AG10803 (cell line): ENCODE results near the gene SEC61A1.

Source experiments
- DNase-seq: peaks from one replicate; pipeline ENCODE4 v3.0.0; 2010; ENCODE audit warnings: low read depth
- H3K4me3 ChIP-seq: 2 replicates; pipeline ENCODE4 v1.5.1; 2011; ENCODE audit warnings: mild to moderate bottlenecking, low read length, control low read depth
- TF ChIP-seq, protein P1 (sequence below): conservative IDR thresholded peaks from 2 replicates; pipeline ENCODE4 v1.5.1; 2011; ENCODE audit warnings: mild to moderate bottlenecking, low read length, control low read depth, inconsistent platforms

SEC61A1 gene

DNA sequence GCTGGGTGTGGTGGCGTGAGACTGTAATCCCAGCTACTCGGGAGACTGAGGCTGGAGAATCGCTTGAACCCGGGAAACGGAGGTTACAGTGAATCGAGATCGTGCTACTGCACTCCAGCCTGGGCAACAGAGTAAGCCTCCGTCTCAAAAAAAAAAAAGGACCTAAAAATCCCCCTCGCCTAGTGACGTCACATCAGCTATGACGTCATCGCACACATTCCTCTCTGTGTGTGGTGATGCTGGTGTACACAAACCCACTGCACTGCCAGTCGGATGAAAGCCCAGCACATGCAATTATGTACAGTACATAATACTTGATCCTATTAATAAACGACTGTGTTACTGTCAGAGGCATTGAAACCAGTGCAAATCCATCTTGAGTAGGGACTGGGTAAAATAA is 40.2 kb upstream of the SEC61A1 start:
- no peak overlapping the region for H3K4me3 ChIP-seq
- TF ChIP-seq, protein P1, sequence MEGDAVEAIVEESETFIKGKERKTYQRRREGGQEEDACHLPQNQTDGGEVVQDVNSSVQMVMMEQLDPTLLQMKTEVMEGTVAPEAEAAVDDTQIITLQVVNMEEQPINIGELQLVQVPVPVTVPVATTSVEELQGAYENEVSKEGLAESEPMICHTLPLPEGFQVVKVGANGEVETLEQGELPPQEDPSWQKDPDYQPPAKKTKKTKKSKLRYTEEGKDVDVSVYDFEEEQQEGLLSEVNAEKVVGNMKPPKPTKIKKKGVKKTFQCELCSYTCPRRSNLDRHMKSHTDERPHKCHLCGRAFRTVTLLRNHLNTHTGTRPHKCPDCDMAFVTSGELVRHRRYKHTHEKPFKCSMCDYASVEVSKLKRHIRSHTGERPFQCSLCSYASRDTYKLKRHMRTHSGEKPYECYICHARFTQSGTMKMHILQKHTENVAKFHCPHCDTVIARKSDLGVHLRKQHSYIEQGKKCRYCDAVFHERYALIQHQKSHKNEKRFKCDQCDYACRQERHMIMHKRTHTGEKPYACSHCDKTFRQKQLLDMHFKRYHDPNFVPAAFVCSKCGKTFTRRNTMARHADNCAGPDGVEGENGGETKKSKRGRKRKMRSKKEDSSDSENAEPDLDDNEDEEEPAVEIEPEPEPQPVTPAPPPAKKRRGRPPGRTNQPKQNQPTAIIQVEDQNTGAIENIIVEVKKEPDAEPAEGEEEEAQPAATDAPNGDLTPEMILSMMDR: no peak
- no peak for DNase-seq

DNA sequence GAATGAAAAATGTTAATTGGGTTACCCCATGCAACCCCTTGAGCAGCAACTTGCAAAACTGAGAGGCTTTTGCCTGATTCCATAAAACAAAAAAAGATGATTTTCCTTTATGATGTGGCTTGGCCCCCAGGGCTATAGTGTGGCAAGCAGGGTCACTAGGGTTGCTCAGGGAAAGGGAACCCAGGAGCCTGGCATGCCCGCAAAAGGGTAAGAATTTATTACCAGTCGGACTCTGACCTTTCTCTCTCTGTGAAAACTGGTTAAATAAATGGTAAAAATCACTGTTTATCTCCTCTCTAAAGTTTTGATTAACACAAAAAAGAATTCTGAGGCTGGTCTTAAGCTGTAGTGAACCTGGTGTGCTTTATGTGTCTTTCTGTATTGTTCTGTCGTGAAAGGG is 37.7 kb upstream of the SEC61A1 start:
- DNase-seq: no peak
- H3K4me3 ChIP-seq: no peak overlapping the region
- TF ChIP-seq, protein P1: no peak

- TF ChIP-seq, protein P1: no peak
- DNase-seq: no peak
Measured at GRCh38 chr3:128016502-128016901, 35.7 kb upstream of the SEC61A1 start.

DNA sequence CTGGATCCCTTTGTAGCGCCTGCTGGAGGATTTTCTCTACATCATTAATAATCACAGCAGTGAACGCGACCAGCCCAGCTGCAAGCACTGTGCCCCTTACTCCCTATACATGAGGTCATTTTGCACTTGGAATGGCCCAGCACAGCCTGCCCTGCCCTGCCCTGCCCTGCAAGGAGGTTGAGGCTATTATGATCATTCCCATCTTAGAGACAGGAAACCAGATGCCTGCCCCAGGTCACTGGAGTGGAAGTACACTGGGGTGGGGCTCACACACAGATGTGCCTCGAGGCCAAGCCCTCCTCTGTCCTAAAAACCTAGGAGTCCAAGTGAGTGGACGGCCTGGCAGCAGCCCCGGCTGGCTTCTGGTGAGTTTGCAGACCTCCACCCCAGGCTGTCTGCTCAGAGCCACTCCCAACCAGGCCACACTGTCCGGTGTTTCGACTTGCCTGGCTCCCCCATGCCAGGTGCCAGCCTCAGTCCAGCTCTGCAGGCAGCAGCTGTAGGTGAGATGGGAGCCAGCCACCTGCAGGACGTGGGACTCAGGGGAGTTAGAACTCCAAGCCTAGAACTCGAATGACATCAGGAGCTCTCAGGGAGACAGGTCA is 30.4 kb upstream of the SEC61A1 start:
- DNase-seq: no peak
- no peak overlapping the region for H3K4me3 ChIP-seq
- TF ChIP-seq, protein P1: no peak

More at GRCh38 chr3:128016502-128016901, 35.7 kb upstream of the SEC61A1 start:
- no peak overlapping the region for H3K4me3 ChIP-seq

DNA sequence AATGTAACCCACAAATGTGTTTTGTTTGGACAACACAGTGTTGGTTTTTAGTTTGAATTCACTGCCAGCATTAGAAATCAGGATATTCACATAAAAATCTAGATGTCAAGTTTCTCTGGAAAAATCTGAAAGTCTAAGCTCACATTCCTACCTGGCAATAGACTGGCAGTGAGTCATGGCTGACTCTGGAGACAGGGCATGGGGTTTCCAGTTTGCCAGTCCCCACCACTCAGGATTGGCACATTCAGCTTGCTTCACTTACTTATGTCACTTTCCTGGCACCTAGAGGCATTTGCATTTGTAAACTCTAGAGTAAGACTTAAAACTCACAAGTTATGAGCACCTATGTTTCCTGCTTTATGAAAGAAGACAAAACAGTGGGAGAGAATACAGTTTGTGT is 19.1 kb upstream of the SEC61A1 start:
- H3K4me3 ChIP-seq: no peak overlapping the region
- TF ChIP-seq, protein P1: no peak
- peak; percentile 8 for DNase-seq

- DNase-seq: no peak
- TF ChIP-seq, protein P1: no peak
Measured at GRCh38 chr3:128036119-128036518, 16.1 kb upstream of the SEC61A1 start.

DNA sequence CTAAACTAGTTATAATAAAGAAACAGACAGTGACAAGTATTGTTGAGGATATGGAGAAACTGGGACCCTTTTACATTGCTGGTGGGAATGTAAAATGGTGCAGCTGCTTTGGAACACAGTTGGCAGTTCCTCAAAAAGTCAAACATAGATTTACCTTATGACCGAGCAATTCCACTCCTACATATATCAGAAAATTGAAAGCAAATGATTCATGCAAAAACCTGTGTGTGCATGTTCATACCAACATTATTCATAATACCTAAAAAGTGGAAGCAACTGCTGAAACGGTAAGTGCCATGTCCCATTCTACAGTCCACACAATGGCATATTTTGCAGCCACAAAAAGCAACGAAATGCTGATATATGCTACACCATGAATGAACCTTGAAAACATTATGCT is 12.2 kb upstream of the SEC61A1 start:
- H3K4me3 ChIP-seq: no peak overlapping the region
- TF ChIP-seq, protein P1: no peak
- no peak for DNase-seq

More at GRCh38 chr3:128036119-128036518, 16.1 kb upstream of the SEC61A1 start:
- no peak overlapping the region for H3K4me3 ChIP-seq
